GM23338 (cell line): ENCODE results near the gene ASPRV1. TPM values are rescaled to one million over a fixed set of nuclear protein-coding genes. Genes with fewer than 3 reads are reported as not detected.

Experiments
- ATAC-seq: fragments of 200-7000 bp; cut with Tn5 transposase; 3 replicates; pipeline ENCODE4 v1.9.1; 2020
- DNase-seq: peaks from one replicate; pipeline ENCODE4 v3.0.0-alpha.2; 2015; ENCODE audit warnings: low spot score
- H2AFZ ChIP-seq: fragments of 200-600 bp; sonication (generic); 2 replicates; pipeline ENCODE4 v1.8.0; 2016; ENCODE audit warnings: antibody characterized with exemption, mild to moderate bottlenecking, moderate library complexity
- H3F3A ChIP-seq: fragments of 200-600 bp; sonication (generic); replicated peaks from 2 replicates; pipeline ENCODE4 v1.8.0; 2017; ENCODE audit warnings: antibody characterized with exemption, mixed run types, low read depth
- H3K27ac ChIP-seq: fragments of 200-600 bp; sonication (generic); 2 replicates; pipeline ENCODE4 v1.6.1; 2016; ENCODE audit warnings: low read depth
- H3K27me3 ChIP-seq: fragments of 200-600 bp; sonication (generic); 2 replicates; pipeline ENCODE4 v1.8.0; 2016; ENCODE audit warnings: mild to moderate bottlenecking, mixed run types, moderate library complexity; ENCODE audit not compliant: insufficient read depth
- H3K36me3 ChIP-seq: fragments of 200-600 bp; sonication (generic); 2 replicates; pipeline ENCODE4 v1.8.0; 2016; ENCODE audit warnings: mild to moderate bottlenecking; ENCODE audit not compliant: insufficient read depth
- H3K4me1 ChIP-seq: fragments of 200-600 bp; sonication (generic); 2 replicates; pipeline ENCODE4 v1.8.0; 2016; ENCODE audit warnings: mild to moderate bottlenecking, moderate library complexity; ENCODE audit not compliant: insufficient read depth
- H3K4me2 ChIP-seq: fragments of 200-600 bp; sonication (generic); 2 replicates; pipeline ENCODE4 v1.7.1; 2017; ENCODE audit warnings: mixed run types
- H3K4me3 ChIP-seq: fragments of 200-600 bp; sonication (generic); 2 replicates; pipeline ENCODE4 v1.6.1; 2016; ENCODE audit warnings: mixed run types
- H3K79me2 ChIP-seq: fragments of 200-600 bp; sonication (generic); replicated peaks from 2 replicates; pipeline ENCODE4 v1.8.0; 2017; ENCODE audit warnings: mild to moderate bottlenecking; ENCODE audit not compliant: insufficient read depth
- H3K9me2 ChIP-seq: fragments of 200-600 bp; sonication (generic); 2 replicates; pipeline ENCODE4 v1.8.0; 2017; ENCODE audit not compliant: insufficient read depth
- H4K20me1 ChIP-seq: fragments of 200-600 bp; sonication (generic); replicated peaks from 2 replicates; pipeline ENCODE4 v1.8.0; 2017; ENCODE audit warnings: mild to moderate bottlenecking; ENCODE audit not compliant: insufficient read depth
- H3K27ac Mint-ChIP-seq: 2 replicates; pipeline ENCODE4 v1.8.0; 2020; ENCODE audit warnings: inconsistent platforms, mild to moderate bottlenecking, moderate library complexity, mixed read lengths
- H3K27me3 Mint-ChIP-seq: 3 replicates; pipeline ENCODE4 v1.8.0; 2022; ENCODE audit warnings: low read depth, mild to moderate bottlenecking, moderate library complexity, mixed read lengths, inconsistent platforms; ENCODE audit not compliant: insufficient read depth, poor library complexity
- H3K36me3 Mint-ChIP-seq: 3 replicates; pipeline ENCODE4 v1.8.0; 2021; ENCODE audit warnings: low read depth, mild to moderate bottlenecking, inconsistent platforms, moderate library complexity, mixed read lengths
- H3K4me1 Mint-ChIP-seq: 3 replicates; pipeline ENCODE4 v1.8.0; 2020; ENCODE audit warnings: mild to moderate bottlenecking, inconsistent platforms, mixed read lengths
- H3K4me3 Mint-ChIP-seq: 3 replicates; pipeline ENCODE4 v1.8.0; 2021; ENCODE audit warnings: moderate library complexity, mild to moderate bottlenecking, inconsistent platforms, mixed read lengths
- H3K9me3 Mint-ChIP-seq: 3 replicates; pipeline ENCODE4 v1.8.0; 2020; ENCODE audit warnings: moderate library complexity, mild to moderate bottlenecking, inconsistent platforms, mixed read lengths
- CREB1 ChIP-seq: fragments of 250-450 bp; sonication (Bioruptor Pico); IDR thresholded peaks from 2 replicates; pipeline ENCODE4 v1.5.0; 2020; ENCODE audit warnings: low read depth, mild to moderate bottlenecking, moderate library complexity
- CTCF ChIP-seq, 2 experiments: fragments of 200-600 bp in 1 of 2; sonication (generic) in 1 of 2; conservative IDR thresholded peaks; 2 replicates each; pipeline versions ENCODE4 v1.5.1 to v1.6.1; 2016 to 2017; ENCODE audit warnings: antibody characterized with exemption in 2 of 2, low read depth in 2 of 2, mild to moderate bottlenecking in 2 of 2, moderate library complexity in 1 of 2
- ETS1 ChIP-seq: IDR thresholded peaks from 2 replicates; pipeline ENCODE4 v1.6.1; 2016; ENCODE audit warnings: antibody characterized with exemption
- EZH2 ChIP-seq: fragments of 200-600 bp; sonication (generic); IDR thresholded peaks from one replicate; pipeline ENCODE4 v1.8.0; 2017; ENCODE audit warnings: antibody characterized with exemption, mild to moderate bottlenecking, low read depth; ENCODE audit not compliant: unreplicated experiment
- EZH2phosphoT487 ChIP-seq: fragments of 200-600 bp; sonication (generic); IDR thresholded peaks from one replicate; pipeline ENCODE4 v1.8.1; 2018; ENCODE audit warnings: antibody characterized with exemption; ENCODE audit not compliant: unreplicated experiment
- JUNB ChIP-seq: IDR thresholded peaks from one replicate; pipeline ENCODE4 v1.6.1; 2016; ENCODE audit warnings: antibody characterized with exemption; ENCODE audit not compliant: unreplicated experiment
- NANOG ChIP-seq: IDR thresholded peaks from 2 replicates; pipeline ENCODE4 v1.6.1; 2016; ENCODE audit warnings: antibody characterized with exemption, borderline replicate concordance
- POLR2AphosphoS5 ChIP-seq: IDR thresholded peaks from 2 replicates; pipeline ENCODE4 v1.6.1; 2016; ENCODE audit warnings: antibody characterized with exemption, low read depth
- REST ChIP-seq: IDR thresholded peaks from one replicate; pipeline ENCODE4 v1.6.1; 2018; ENCODE audit warnings: antibody characterized with exemption; ENCODE audit not compliant: unreplicated experiment
- STAT1 ChIP-seq: IDR thresholded peaks from one replicate; pipeline ENCODE4 v1.6.1; 2016; ENCODE audit warnings: antibody characterized with exemption; ENCODE audit not compliant: unreplicated experiment
- ZNF114 ChIP-seq: fragments of 250-450 bp; sonication (Bioruptor Pico); IDR thresholded peaks from 2 replicates; pipeline ENCODE4 v1.5.0; 2020; ENCODE audit warnings: mild to moderate bottlenecking, moderate library complexity
- ZNF331 ChIP-seq: fragments of 250-450 bp; sonication (Bioruptor Pico); IDR thresholded peaks from 2 replicates; pipeline ENCODE4 v1.5.0; 2020; ENCODE audit warnings: low read depth, mild to moderate bottlenecking, moderate library complexity
- polyA plus RNA-seq: library from polyadenylated mRNA; unstranded; fragments of >200 nt; fragmentation: Nextera tagmentation; extraction: Ambion mirVana; gene quantifications from 2 replicates; pipeline ENCODE4 v1.2.1, GENCODE V29; 2016
- total RNA-seq: library from RNA; depleted of rRNA; stranded (reverse); fragments of >200 nt; shearing (Covaris generic); gene quantifications from 2 replicates; pipeline ENCODE4 v1.2.3, GENCODE V29; 2014
- TF ChIP-seq, protein P1 (sequence below): fragments of 250-450 bp; sonication (Bioruptor Pico); IDR thresholded peaks from 2 replicates; pipeline ENCODE4 v1.5.0; 2020; ENCODE audit warnings: mild to moderate bottlenecking, moderate library complexity

The ASPRV1 gene
- total and polyA plus RNA-seq, 2 experiments from 2014 or later: 0.60 to 1.4 TPM

- no peak for TF ChIP-seq ETS1
- TF ChIP-seq JUNB: no peak
- no peak for TF ChIP-seq NANOG
- no peak for TF ChIP-seq EZH2phosphoT487
Measured at GRCh38 chr2:69995511-69995910, 34.1 kb upstream of the ASPRV1 start (continued).

DNA sequence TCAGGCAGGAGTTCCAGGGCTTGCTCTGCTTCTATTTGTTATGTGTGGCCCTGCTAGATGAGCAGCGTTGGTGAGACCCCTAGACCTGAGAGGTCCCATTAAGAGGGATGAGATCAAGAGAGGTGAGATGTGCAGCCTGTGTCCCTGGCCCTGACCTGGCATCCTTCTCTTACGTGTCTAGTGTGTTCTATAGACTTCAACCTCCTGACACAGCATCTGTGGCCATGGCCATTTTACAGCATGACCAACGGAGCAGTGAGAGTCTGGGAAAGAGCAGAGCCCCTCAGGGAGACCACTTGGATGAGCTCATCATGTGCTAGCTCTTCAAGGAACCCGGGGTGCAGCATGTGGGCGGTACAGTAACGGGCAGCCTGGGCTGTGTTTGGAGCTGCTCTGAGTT lies 32.7 kb upstream of the ASPRV1 start:
- H3K36me3 ChIP-seq: no peaks in the 10 kb centered on the region; the same call in 1 of the 2 replicates
- DNase-seq (no peak), ATAC-seq (no peak)
- H3F3A ChIP-seq: no peaks in the 10 kb centered on the region
- no peaks in the 10 kb centered on the region for H3K9me3 Mint-ChIP-seq
- H3K27ac ChIP-seq: no peak overlapping the region
- no peak overlapping the region for H3K27ac Mint-ChIP-seq
- H3K36me3 Mint-ChIP-seq: peaks cover 9% of the 10 kb centered on the region; the same call in 2 of the 3 replicates
- peaks cover 23% of the 10 kb centered on the region for H3K4me1 Mint-ChIP-seq
- H4K20me1 ChIP-seq: no peaks in the 10 kb centered on the region
- H3K4me2 ChIP-seq: no peak overlapping the region
- no peaks in the 10 kb centered on the region for H3K27me3 ChIP-seq
- H2AFZ ChIP-seq: no peak overlapping the region
- peaks cover 10% of the 10 kb centered on the region for H3K27me3 Mint-ChIP-seq
- no peak overlapping the region for H3K4me3 ChIP-seq
- peaks cover 8% of the 10 kb centered on the region for H3K4me1 ChIP-seq
- H3K79me2 ChIP-seq: no peaks in the 10 kb centered on the region
- no peaks in the 10 kb centered on the region for H3K9me2 ChIP-seq
- H3K4me3 Mint-ChIP-seq: no peak overlapping the region
- no peak for TF ChIP-seq NANOG
- TF ChIP-seq EZH2: no peak
- TF ChIP-seq STAT1: no peak
- TF ChIP-seq, protein P1, sequence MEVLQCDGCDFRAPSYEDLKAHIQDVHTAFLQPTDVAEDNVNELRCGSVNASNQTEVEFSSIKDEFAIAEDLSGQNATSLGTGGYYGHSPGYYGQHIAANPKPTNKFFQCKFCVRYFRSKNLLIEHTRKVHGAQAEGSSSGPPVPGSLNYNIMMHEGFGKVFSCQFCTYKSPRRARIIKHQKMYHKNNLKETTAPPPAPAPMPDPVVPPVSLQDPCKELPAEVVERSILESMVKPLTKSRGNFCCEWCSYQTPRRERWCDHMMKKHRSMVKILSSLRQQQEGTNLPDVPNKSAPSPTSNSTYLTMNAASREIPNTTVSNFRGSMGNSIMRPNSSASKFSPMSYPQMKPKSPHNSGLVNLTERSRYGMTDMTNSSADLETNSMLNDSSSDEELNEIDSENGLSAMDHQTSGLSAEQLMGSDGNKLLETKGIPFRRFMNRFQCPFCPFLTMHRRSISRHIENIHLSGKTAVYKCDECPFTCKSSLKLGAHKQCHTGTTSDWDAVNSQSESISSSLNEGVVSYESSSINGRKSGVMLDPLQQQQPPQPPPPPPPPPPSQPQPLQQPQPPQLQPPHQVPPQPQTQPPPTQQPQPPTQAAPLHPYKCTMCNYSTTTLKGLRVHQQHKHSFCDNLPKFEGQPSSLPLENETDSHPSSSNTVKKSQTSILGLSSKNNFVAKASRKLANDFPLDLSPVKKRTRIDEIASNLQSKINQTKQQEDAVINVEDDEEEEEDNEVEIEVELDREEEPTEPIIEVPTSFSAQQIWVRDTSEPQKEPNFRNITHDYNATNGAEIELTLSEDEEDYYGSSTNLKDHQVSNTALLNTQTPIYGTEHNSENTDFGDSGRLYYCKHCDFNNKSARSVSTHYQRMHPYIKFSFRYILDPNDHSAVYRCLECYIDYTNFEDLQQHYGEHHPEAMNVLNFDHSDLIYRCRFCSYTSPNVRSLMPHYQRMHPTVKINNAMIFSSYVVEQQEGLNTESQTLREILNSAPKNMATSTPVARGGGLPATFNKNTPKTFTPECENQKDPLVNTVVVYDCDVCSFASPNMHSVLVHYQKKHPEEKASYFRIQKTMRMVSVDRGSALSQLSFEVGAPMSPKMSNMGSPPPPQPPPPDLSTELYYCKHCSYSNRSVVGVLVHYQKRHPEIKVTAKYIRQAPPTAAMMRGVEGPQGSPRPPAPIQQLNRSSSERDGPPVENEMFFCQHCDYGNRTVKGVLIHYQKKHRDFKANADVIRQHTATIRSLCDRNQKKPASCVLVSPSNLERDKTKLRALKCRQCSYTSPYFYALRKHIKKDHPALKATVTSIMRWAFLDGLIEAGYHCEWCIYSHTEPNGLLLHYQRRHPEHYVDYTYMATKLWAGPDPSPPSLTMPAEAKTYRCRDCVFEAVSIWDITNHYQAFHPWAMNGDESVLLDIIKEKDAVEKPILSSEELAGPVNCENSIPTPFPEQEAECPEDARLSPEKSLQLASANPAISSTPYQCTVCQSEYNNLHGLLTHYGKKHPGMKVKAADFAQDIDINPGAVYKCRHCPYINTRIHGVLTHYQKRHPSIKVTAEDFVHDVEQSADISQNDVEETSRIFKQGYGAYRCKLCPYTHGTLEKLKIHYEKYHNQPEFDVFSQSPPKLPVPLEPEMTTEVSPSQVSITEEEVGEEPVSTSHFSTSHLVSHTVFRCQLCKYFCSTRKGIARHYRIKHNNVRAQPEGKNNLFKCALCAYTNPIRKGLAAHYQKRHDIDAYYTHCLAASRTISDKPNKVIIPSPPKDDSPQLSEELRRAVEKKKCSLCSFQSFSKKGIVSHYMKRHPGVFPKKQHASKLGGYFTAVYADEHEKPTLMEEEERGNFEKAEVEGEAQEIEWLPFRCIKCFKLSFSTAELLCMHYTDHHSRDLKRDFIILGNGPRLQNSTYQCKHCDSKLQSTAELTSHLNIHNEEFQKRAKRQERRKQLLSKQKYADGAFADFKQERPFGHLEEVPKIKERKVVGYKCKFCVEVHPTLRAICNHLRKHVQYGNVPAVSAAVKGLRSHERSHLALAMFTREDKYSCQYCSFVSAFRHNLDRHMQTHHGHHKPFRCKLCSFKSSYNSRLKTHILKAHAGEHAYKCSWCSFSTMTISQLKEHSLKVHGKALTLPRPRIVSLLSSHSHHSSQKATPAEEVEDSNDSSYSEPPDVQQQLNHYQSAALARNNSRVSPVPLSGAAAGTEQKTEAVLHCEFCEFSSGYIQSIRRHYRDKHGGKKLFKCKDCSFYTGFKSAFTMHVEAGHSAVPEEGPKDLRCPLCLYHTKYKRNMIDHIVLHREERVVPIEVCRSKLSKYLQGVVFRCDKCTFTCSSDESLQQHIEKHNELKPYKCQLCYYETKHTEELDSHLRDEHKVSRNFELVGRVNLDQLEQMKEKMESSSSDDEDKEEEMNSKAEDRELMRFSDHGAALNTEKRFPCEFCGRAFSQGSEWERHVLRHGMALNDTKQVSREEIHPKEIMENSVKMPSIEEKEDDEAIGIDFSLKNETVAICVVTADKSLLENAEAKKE (CRISPR knock-in tag): no peak
- no peak for TF ChIP-seq JUNB
- no peak for TF ChIP-seq CTCF (conservative IDR thresholded peaks at IDR 0.05; ENCODE audit: low read depth in 2 of 2)
- no peak for TF ChIP-seq CREB1 (CRISPR knock-in tag)
- no peak for TF ChIP-seq POLR2AphosphoS5
- TF ChIP-seq EZH2phosphoT487: no peak
- no peak for TF ChIP-seq ZNF114
- no peak for TF ChIP-seq ZNF331 (CRISPR knock-in tag)
- no peak for TF ChIP-seq REST
